Spleen (tissue), 11 donors: ENCODE measurements around the gene ACVRL1. TPM values are rescaled to one million over a fixed set of nuclear protein-coding genes. Genes with fewer than 3 reads are reported as not detected.

Experiments
- DNase-seq: peaks from one replicate; pipeline ENCODE4 v3.0.0-alpha.2; 2020
- H3K27ac ChIP-seq, 8 donors: fragments of 200-600 bp; sonication (generic) in 7 of 8; 1 replicate in 4 of 8; 2 replicates in 4 of 8; pipeline versions ENCODE4 v1.5.0 to v1.8.0; 2016 to 2021; ENCODE audit warnings: inconsistent platforms in 4 of 8, mild to moderate bottlenecking in 4 of 8, moderate library complexity in 1 of 8
- H3K27me3 ChIP-seq, 7 donors: fragments of 200-600 bp; sonication (generic) in 6 of 7; replicated peaks in 1 of 7; 1 replicate in 4 of 7; 2 replicates in 3 of 7; pipeline versions ENCODE4 v1.5.0 to v1.8.0; 2016 to 2021; ENCODE audit warnings: inconsistent platforms in 3 of 7, mild to moderate bottlenecking in 1 of 7
- H3K36me3 ChIP-seq, 6 donors: fragments of 200-600 bp; sonication (generic) in 5 of 6; 1 replicate in 4 of 6; 2 replicates in 2 of 6; pipeline versions ENCODE4 v1.5.0 to v1.8.0; 2016 to 2021; ENCODE audit warnings: inconsistent platforms in 2 of 6
- H3K4me1 ChIP-seq, 6 donors: fragments of 200-600 bp; sonication (generic) in 5 of 6; 1 replicate in 3 of 6; 2 replicates in 3 of 6; pipeline versions ENCODE4 v1.5.0 to v1.8.0; 2016 to 2021; ENCODE audit warnings: inconsistent platforms in 3 of 6
- H3K4me3 ChIP-seq, 8 donors: fragments of 200-600 bp; sonication (generic) in 7 of 8; 1 replicate in 4 of 8; 2 replicates in 4 of 8; pipeline versions ENCODE4 v1.5.0 to v1.8.0; 2016 to 2021; ENCODE audit warnings: inconsistent platforms in 4 of 8, mild to moderate bottlenecking in 4 of 8, moderate library complexity in 2 of 8
- H3K9me3 ChIP-seq, 8 donors: fragments of 200-600 bp; sonication (generic) in 7 of 8; 1 replicate in 4 of 8; 2 replicates in 4 of 8; pipeline versions ENCODE4 v1.5.0 to v1.8.0; 2016 to 2021; ENCODE audit warnings: inconsistent platforms in 4 of 8
- POLR2A ChIP-seq, 3 donors: fragments of 450-650 bp; IDR thresholded peaks; one replicate each; pipeline ENCODE4 v1.5.1; 2017; ENCODE audit warnings: antibody characterized with exemption in 3 of 3, mild to moderate bottlenecking in 1 of 3
- POLR2AphosphoS5 ChIP-seq, 3 donors: sonication (generic); formaldehyde crosslinking; IDR thresholded peaks; one replicate each; pipeline ENCODE4 v1.5.1; 2017; ENCODE audit warnings: antibody characterized with exemption in 3 of 3
- WGBS, 5 donors: extraction: QIAGEN DNeasy Blood & Tissue Kit in 3 of 5; methylation state at CpG; one replicate each; pipeline versions ENCODE4 v1.1.5 to v1.1.7; 2013 to 2018; 5-methylcytosine and 5-hydroxymethylcytosine counted together
- intact Hi-C: fragments of 100-400 bp; cut with DNase I; formaldehyde crosslinking; loops from one replicate; pipeline ENCODE4 v1.15.0; 2023; ENCODE audit warnings: low total_unique reads
- polyA plus RNA-seq, 3 donors: library from polyadenylated mRNA; stranded (reverse); fragments of 200-250 nt; gene quantifications; one replicate each; pipeline ENCODE4 v1.2.1, GENCODE V29; 2013
- total RNA-seq, 7 donors: library from RNA; depleted of rRNA in 3 of 7; stranded (reverse); fragments of >200 nt in 3 of 7; fragmentation: NEBNext Ultra II Directional in 4 of 7; extraction: Animal tissue kit (Norgen Biotek cat#: 25700) in 4 of 7; gene quantifications; one replicate each; pipeline versions ENCODE4 v1.1.0 to v1.2.1, GENCODE V29; 2016 to 2021
- TF ChIP-seq, protein P1 (sequence below), 11 experiments: fragments of 200-600 bp in 7 of 11; fragments of 450-650 bp in 4 of 11; sonication (generic) in 4 of 11; IDR thresholded peaks in 8 of 11; conservative IDR thresholded peaks in 3 of 11; 1 replicate in 7 of 11; 2 replicates in 4 of 11; pipeline versions ENCODE4 v1.4.0 to v1.8.0; 2016 to 2021; ENCODE audit warnings: antibody characterized with exemption in 11 of 11, inconsistent platforms in 4 of 11, mild to moderate bottlenecking in 1 of 11
- donor health status: healthy with polysubstance abuse.
- donor health status: DM: no; HTN: no; CAD: no; lungs with moderate emphysema.
- donor health status: DM: no; HTN: no; CAD: no.
- donor health status: Bipolar disorder and iron deficiency.
- donor health status: healthy.
- donor health status: DM: no; HTN: no; CAD: no.
- donor health status: DM: yes; HTN: yes; CAD: no.

Gene ACVRL1
- total and polyA plus RNA-seq, 10 donors: 12.5 to 109 (median 89.1) TPM

DNA sequence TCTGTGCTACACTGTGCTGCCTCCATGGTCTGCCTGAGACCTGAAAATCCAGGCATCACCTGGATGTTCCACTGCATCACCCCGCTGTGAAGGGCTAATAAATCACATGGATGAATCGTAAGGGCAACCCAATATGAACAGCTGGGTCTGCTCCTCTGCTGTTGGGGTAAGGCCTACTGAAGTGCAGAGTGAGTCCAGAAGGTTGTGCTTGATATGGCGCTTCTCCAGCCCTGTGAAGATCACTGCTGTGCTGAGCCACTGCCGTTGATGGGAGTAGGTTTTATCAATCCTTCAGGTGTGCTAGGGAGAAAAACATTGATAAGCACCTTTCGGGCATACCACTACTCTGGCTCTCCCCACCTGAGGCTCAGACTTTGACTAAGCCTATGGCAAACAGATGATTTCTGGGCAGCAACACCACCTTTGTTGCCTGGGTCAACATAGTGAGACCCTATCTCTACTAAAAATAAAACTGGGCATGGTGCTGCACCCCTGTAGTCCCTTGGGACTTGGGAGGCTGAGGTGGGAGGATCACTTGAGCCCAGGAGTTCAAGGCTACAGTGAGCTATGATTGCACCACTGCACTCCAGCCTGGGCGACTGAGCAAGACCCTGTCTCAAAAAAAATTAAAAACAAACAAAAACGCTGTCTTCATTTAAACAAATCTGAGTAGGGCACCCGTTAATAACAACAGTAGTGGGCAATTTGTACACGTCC is 1.7 kb downstream of the ACVRL1 start:
- TF ChIP-seq, protein P1, sequence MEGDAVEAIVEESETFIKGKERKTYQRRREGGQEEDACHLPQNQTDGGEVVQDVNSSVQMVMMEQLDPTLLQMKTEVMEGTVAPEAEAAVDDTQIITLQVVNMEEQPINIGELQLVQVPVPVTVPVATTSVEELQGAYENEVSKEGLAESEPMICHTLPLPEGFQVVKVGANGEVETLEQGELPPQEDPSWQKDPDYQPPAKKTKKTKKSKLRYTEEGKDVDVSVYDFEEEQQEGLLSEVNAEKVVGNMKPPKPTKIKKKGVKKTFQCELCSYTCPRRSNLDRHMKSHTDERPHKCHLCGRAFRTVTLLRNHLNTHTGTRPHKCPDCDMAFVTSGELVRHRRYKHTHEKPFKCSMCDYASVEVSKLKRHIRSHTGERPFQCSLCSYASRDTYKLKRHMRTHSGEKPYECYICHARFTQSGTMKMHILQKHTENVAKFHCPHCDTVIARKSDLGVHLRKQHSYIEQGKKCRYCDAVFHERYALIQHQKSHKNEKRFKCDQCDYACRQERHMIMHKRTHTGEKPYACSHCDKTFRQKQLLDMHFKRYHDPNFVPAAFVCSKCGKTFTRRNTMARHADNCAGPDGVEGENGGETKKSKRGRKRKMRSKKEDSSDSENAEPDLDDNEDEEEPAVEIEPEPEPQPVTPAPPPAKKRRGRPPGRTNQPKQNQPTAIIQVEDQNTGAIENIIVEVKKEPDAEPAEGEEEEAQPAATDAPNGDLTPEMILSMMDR (IDR thresholded peaks at IDR 0.05 in 8 of 11, conservative IDR thresholded peaks at IDR 0.05 in 3 of 11): no peak
- TF ChIP-seq POLR2AphosphoS5 (IDR thresholded peaks at IDR 0.05) (no peak), POLR2A (IDR thresholded peaks at IDR 0.05) (no peak)
- Histone ChIP-seq H3K4me1 (peaks cover 36 to 100% (median 74%) of the 10 kb centered on the region in 6 donors), H3K36me3 (no peaks in the 10 kb centered on the region), H3K27me3 (peaks cover 0 to 33% (median 9%) of the 10 kb centered on the region in 7 donors), H3K4me3 (peak overlapping the region in 1 of 8 donors; percentile 70), H3K9me3 (no peaks in the 10 kb centered on the region), H3K27ac (peak overlapping the region in 5 of 8 donors; percentile 9 to 93 (median 88))
- DNase-seq: no peak
- intact Hi-C loops: no loop called here
- WGBS, 5 donors: 74 to 90% (median 78%) methylated on average over 9 of the region's 9 CpGs

DNA sequence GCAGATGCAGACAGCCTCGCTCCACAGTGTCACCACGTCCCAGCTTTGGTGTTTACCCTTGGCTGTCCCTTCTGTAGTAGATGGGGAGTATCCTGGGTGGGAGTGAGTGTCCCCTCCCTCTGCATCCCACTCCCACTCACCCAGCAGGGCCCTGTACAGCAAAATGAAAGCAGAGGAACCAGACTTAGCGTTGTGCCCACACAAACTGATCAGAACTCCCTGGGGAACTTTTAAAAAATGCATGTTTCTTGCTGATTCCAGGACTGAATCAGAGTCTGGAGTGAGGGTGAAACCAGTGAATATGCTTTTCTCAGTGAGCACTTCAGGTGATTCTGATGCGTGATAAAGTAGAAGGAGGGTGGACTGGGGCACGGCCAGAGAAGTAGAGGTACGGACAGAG is 2.9 kb downstream of the ACVRL1 start:
- DNase-seq: no peak
- H3K4me3 ChIP-seq: peak overlapping the region in 1 of 8 donors; percentile 15
- H3K27me3 ChIP-seq: peaks cover 0 to 33% (median 9%) of the 10 kb centered on the region in 7 donors
- 65 to 85% (median 70%) methylated on average over 6 of the region's 6 CpGs for WGBS, 5 donors
- peaks cover 0 to 9% (median 3%) of the 10 kb centered on the region in 6 donors for H3K36me3 ChIP-seq
- no peaks in the 10 kb centered on the region for H3K9me3 ChIP-seq
- peaks cover 32 to 96% (median 72%) of the 10 kb centered on the region in 6 donors for H3K4me1 ChIP-seq
- TF ChIP-seq, protein P1 (IDR thresholded peaks at IDR 0.05 in 8 of 11, conservative IDR thresholded peaks at IDR 0.05 in 3 of 11): no peak
- TF ChIP-seq POLR2A (IDR thresholded peaks at IDR 0.05) (no peak), POLR2AphosphoS5 (IDR thresholded peaks at IDR 0.05) (no peak)
- intact Hi-C loops: no loop called here
- peak overlapping the region in 7 of 8 donors; percentile 20 to 92 (median 78) for H3K27ac ChIP-seq

DNA sequence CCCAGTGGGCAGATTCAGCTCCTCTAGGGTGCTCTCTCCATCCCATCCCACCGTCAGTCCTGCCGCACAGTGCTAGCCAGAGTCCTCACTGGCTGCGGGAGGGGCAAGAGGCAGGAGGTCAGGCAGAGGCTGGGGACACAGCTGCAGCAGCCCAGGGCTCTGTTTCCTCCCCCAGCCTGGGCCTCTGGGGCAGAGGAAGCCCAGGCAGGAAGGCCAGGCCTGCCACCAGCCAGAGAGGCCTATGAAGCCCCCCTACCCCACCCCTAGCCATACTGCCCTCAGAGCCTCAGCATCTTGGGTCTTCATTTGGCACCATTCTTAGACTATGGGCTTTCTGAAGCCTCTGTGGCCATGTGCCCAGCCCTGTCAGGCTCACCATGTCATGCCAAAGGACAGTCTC is 3.4 kb downstream of the ACVRL1 start:
- peak overlapping the region in 1 of 8 donors; percentile 15 for H3K4me3 ChIP-seq
- peaks cover 0 to 14% (median 9%) of the 10 kb centered on the region in 6 donors for H3K36me3 ChIP-seq
- no peaks in the 10 kb centered on the region for H3K9me3 ChIP-seq
- 25 to 48% (median 40%) methylated on average over 2 to 3 of the region's 3 CpGs for WGBS, 5 donors
- H3K27ac ChIP-seq: peak overlapping the region; percentile 5 to 92 (median 75)
- peaks cover 0 to 32% (median 9%) of the 10 kb centered on the region in 7 donors for H3K27me3 ChIP-seq
- TF ChIP-seq, protein P1 (IDR thresholded peaks at IDR 0.05 in 8 of 11, conservative IDR thresholded peaks at IDR 0.05 in 3 of 11): no peak
- peak in 2 of 3 donors; percentile 37 to 43 for TF ChIP-seq POLR2AphosphoS5 (IDR thresholded peaks at IDR 0.05)
- no peak for DNase-seq
- H3K4me1 ChIP-seq: peaks cover 30 to 90% (median 69%) of the 10 kb centered on the region in 6 donors
- intact Hi-C loops: no loop called here

DNA sequence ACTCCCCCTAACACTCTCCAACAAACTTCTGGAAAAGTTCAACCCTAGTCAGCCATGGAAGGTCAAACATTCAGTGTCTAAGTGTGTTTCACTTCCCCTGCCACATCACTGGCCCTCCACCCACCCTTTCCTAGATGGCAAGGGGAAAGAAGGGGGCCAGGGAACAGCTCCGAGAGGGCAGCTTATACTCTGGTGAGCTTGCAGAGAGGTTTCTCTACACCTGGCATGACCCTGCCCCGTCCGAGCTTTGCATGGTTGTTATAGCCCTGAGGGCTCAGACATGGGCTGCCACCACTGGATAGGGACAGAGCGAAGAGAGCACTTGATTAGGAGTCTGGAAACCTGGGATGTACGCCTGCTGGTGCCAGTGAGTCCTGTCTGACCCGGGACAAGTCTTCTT is 4.0 kb downstream of the ACVRL1 start:
- peak overlapping the region; percentile 5 to 92 (median 75) for H3K27ac ChIP-seq
- 64 to 77% (median 69%) methylated on average over 6 of the region's 6 CpGs for WGBS, 5 donors
- H3K9me3 ChIP-seq: no peaks in the 10 kb centered on the region
- TF ChIP-seq, protein P1 (IDR thresholded peaks at IDR 0.05 in 8 of 11, conservative IDR thresholded peaks at IDR 0.05 in 3 of 11): no peak
- TF ChIP-seq POLR2AphosphoS5 (IDR thresholded peaks at IDR 0.05) (no peak), POLR2A (IDR thresholded peaks at IDR 0.05) (no peak)
- H3K4me1 ChIP-seq: peaks cover 30 to 84% (median 62%) of the 10 kb centered on the region in 6 donors
- H3K36me3 ChIP-seq: peaks cover 0 to 20% (median 12%) of the 10 kb centered on the region in 6 donors
- H3K27me3 ChIP-seq: peaks cover 0 to 26% (median 9%) of the 10 kb centered on the region in 7 donors
- peak overlapping the region in 1 of 8 donors; percentile 53 for H3K4me3 ChIP-seq
- intact Hi-C loops: no loop called here
- DNase-seq: no peak
